ENCODE results near the gene PNPLA8. TPM values are rescaled to one million over a fixed set of nuclear protein-coding genes. Genes with fewer than 3 reads are reported as not detected.
"Not testable (repeated sequence)": the region's sequence is repeated elsewhere in the genome, so short reads cannot be mapped to it uniquely, and the experiment has no call there.

Gene PNPLA8
- total RNA-seq, 1 donor from 2014 or later, result 27.4 TPM

GRCh38 chr7:108557191-108557590 is 31.3 kb upstream of the PNPLA8 start:
- intact Hi-C loops (cut with DNase I), result no loop called here
- H3K36me3 ChIP-seq, result no peaks in the 10 kb centered on the region
- no peak for DNase-seq
- H3K9me3 ChIP-seq, result no peaks in the 10 kb centered on the region
- no peak overlapping the region for H3K4me3 ChIP-seq
- ATAC-seq, result no peak
- no peaks in the 10 kb centered on the region for H3K27me3 ChIP-seq
- H3K27ac ChIP-seq, result no peak overlapping the region
- TF ChIP-seq, protein P1, sequence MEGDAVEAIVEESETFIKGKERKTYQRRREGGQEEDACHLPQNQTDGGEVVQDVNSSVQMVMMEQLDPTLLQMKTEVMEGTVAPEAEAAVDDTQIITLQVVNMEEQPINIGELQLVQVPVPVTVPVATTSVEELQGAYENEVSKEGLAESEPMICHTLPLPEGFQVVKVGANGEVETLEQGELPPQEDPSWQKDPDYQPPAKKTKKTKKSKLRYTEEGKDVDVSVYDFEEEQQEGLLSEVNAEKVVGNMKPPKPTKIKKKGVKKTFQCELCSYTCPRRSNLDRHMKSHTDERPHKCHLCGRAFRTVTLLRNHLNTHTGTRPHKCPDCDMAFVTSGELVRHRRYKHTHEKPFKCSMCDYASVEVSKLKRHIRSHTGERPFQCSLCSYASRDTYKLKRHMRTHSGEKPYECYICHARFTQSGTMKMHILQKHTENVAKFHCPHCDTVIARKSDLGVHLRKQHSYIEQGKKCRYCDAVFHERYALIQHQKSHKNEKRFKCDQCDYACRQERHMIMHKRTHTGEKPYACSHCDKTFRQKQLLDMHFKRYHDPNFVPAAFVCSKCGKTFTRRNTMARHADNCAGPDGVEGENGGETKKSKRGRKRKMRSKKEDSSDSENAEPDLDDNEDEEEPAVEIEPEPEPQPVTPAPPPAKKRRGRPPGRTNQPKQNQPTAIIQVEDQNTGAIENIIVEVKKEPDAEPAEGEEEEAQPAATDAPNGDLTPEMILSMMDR (IDR thresholded peaks at IDR 0.05), result no peak
- no peaks in the 10 kb centered on the region for H3K4me1 ChIP-seq

- DNase-seq; ATAC-seq; H3K36me3 ChIP-seq; H3K4me3 ChIP-seq; H3K27me3 ChIP-seq; H3K27ac ChIP-seq; H3K4me1 ChIP-seq; intact Hi-C loops (cut with DNase I); H3K9me3 ChIP-seq: not testable (repeated sequence)
Observed at GRCh38 chr7:108556665-108557064, 30.7 kb upstream of the PNPLA8 start.

DNA sequence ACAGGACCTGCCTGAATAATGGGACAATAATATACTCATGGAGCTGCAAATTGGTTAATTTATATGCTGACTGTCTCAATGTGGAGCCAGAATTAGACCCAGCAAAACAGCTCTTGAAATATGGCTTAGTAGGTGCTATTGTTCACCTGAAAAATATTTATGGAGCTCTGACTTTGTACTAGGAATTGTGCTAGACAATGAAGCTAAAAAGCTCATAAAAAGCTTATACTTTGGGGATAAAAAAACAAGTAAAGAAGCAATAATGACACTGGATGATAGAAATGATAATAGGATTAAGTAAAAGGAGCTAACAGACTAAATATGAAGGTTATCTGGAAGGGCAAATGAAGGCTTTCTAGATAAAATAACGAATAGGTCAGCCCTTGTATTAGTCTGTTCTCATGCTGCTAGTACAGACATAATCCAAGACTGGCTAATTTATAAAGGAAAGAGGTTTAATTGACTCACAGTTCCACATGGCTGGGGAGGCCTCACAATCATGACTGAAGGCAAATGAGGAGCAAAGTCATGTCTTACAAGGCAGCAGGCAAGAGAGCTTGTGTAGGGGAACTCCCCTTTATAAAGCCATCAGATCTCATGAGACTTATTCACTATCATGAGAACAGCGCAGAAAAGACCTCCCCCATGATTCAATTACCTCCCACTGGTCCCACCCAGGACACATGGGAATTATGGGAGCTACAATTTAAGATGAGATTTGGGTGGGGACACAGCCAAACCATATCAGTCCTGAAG is 22.4 kb upstream of the PNPLA8 start:
- ATAC-seq; H3K9me3 ChIP-seq; H3K36me3 ChIP-seq; intact Hi-C loops (cut with DNase I); DNase-seq; H3K27ac ChIP-seq; H3K4me1 ChIP-seq; H3K27me3 ChIP-seq; H3K4me3 ChIP-seq: not testable (repeated sequence)

GRCh38 chr7:108541478-108541877 is 15.5 kb upstream of the PNPLA8 start:
- H3K4me1 ChIP-seq, result no peaks in the 10 kb centered on the region
- no peak overlapping the region for H3K27ac ChIP-seq
- no peaks in the 10 kb centered on the region for H3K36me3 ChIP-seq
- H3K4me3 ChIP-seq, result no peak overlapping the region
- DNase-seq (no peak), ATAC-seq (no peak)
- TF ChIP-seq, protein P1 (IDR thresholded peaks at IDR 0.05), result no peak
- H3K27me3 ChIP-seq, result no peaks in the 10 kb centered on the region
- intact Hi-C loops (cut with DNase I), result no loop called here
- H3K9me3 ChIP-seq, result no peaks in the 10 kb centered on the region

DNA sequence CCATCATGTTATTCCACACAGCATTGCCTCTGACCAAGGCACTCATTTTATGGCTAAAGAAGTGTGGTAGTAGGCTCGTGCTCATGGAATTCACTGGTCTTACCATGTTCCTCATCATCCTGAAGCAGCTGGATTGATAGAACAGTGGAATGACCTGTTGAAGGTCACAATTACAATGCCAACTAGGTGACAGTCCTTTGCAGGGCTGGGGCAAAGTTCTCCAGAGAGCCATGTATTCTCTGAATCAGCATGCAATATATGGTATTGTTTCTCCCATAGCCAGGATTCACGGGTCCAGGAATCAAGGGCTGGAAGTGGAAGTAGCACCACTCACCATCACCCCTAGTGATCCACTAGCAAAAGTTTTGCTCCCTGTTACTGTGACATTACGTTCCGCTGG is 12.8 kb upstream of the PNPLA8 start:
- DNase-seq; H3K4me3 ChIP-seq; H3K27me3 ChIP-seq; H3K9me3 ChIP-seq; H3K36me3 ChIP-seq; intact Hi-C loops (cut with DNase I); ATAC-seq; H3K27ac ChIP-seq; H3K4me1 ChIP-seq: not testable (repeated sequence)

GRCh38 chr7:108538236-108538635 is 12.3 kb upstream of the PNPLA8 start:
- H3K27me3 ChIP-seq; H3K9me3 ChIP-seq; H3K4me1 ChIP-seq; DNase-seq; H3K36me3 ChIP-seq; ATAC-seq; H3K27ac ChIP-seq; intact Hi-C loops (cut with DNase I); H3K4me3 ChIP-seq: not testable (repeated sequence)

DNA sequence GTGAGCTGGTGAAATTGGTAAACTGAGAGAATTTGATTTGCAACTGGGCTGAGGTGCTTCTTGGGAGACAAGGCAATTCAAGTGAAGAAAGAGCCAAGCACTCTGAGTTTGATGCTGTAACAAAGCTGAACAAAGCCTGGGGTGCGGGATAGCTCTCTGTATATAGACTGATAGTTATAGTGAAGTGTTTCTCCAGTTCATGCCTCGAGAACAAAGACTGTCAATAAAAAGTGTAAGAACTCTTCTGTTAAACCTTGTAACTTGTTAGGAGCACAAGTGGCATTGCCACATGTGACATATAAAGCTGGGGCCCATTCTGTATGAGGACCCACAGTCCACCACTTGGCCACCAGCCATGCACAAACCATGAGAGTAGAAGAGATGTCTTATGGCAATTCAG is 11.3 kb upstream of the PNPLA8 start:
- H3K36me3 ChIP-seq, result no peaks in the 10 kb centered on the region
- intact Hi-C loops (cut with DNase I), result no loop called here
- H3K9me3 ChIP-seq, result no peaks in the 10 kb centered on the region
- no peaks in the 10 kb centered on the region for H3K27me3 ChIP-seq
- DNase-seq (no peak), ATAC-seq (no peak)
- TF ChIP-seq, protein P1 (IDR thresholded peaks at IDR 0.05), result no peak
- no peak overlapping the region for H3K4me3 ChIP-seq
- no peak overlapping the region for H3K27ac ChIP-seq
- H3K4me1 ChIP-seq, result no peaks in the 10 kb centered on the region

GRCh38 chr7:108535744-108536143 is 9.8 kb upstream of the PNPLA8 start:
- no peak for ATAC-seq
- TF ChIP-seq, protein P1 (IDR thresholded peaks at IDR 0.05), result no peak
- intact Hi-C loops (cut with DNase I), result no loop called here
- H3K9me3 ChIP-seq, result no peaks in the 10 kb centered on the region
- H3K4me1 ChIP-seq, result no peaks in the 10 kb centered on the region
- no peak overlapping the region for H3K27ac ChIP-seq
- no peaks in the 10 kb centered on the region for H3K27me3 ChIP-seq
- no peak for DNase-seq
- H3K4me3 ChIP-seq, result no peak overlapping the region
- no peaks in the 10 kb centered on the region for H3K36me3 ChIP-seq

Data from upper lobe of right lung (tissue), 1 donor.